ENCODE data around the gene PARVA.

The PARVA gene

DNA sequence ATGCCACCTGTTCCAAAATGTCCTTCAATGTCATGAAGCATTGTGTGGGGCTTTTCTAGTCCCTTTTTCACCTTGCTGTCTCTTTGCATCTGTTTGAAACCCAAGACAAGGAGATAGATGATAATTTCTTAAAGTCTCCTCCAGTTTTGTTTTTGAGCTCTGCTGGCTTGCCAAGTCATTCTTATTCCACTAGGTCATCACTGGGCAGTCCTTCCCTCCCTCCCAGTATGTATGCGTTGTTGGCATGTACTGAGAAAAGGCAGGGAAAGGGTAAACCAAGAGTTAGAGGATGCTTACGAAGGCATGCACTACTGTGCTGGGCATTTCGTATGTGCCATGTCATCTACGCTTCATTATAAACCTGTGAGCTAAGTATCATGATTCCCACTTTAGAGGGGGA, 78.6 kb downstream of the PARVA start:
- no peaks in the 10 kb centered on the region for H3K36me3 ChIP-seq (ENCODE audit: insufficient read depth, low read depth, low read length)

DNA sequence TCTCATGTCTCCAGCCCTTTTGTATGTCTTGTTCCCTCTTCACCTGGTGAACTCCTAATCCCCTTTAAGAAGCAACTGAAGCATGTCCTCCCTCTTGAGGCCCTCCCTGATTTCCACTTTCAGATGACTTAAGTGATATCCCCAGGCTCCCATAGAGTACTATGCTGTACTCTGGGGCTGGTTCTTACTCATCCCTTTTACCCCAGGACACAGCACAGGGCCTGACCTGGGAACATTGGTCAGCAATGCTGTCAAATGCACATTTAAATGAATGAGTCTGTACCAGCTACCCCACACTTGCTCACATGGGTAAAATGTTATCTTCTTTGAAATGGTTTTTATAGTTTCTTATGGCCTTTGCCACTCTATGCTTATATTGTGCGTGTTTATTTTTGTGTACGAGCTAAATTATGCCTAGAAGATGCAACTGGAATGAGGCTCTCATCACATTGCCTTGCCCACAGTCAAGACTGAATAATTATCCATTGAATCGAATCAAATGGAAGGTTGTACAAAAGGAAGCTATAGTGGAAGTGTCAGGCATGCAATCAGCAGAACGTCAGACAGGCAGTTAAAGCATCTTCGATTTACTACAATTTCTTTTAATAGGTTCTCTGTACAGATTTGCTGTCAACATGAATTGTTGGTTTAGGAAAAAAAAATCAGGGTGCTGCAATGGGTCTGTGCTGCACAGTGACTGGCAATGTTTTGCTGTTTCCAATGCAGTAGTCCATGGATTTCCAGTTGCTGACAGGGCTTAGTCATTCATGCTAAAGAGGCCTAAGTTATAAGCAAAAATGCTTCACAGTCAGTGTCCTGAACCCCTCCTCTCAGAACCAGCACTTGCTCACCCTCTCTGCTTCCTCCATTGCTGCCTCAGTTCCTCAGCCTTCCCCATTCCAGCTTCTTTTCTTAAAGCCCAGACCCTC, 79.5 kb downstream of the PARVA start:
- H3K27me3 ChIP-seq (ENCODE audit: insufficient read depth, low read length), result no peaks in the 10 kb centered on the region
- H3K27ac ChIP-seq (ENCODE audit: low read length), result no peak overlapping the region
- H3K36me3 ChIP-seq (ENCODE audit: insufficient read depth, low read depth, low read length), result no peaks in the 10 kb centered on the region
- H3K9ac ChIP-seq (ENCODE audit: low read depth, low read length), result no peak overlapping the region
- H3K4me1 ChIP-seq (ENCODE audit: insufficient read depth, low read length), result no peaks in the 10 kb centered on the region
- no peak overlapping the region for H3K4me3 ChIP-seq (ENCODE audit: low read length)
- H3K9me3 ChIP-seq (ENCODE audit: insufficient read depth, low read depth, low read length), result no peaks in the 10 kb centered on the region

More for the DNA sequence above, 78.6 kb downstream of the PARVA start:
- Histone ChIP-seq H3K27me3 (ENCODE audit: insufficient read depth, low read length) (no peaks in the 10 kb centered on the region), H3K9ac (ENCODE audit: low read depth, low read length) (no peak overlapping the region), H3K9me3 (ENCODE audit: insufficient read depth, low read depth, low read length) (no peaks in the 10 kb centered on the region), H3K4me3 (ENCODE audit: low read length) (no peak overlapping the region), H3K27ac (ENCODE audit: low read length) (no peak overlapping the region), H3K4me1 (ENCODE audit: insufficient read depth, low read length) (no peaks in the 10 kb centered on the region)

DNA sequence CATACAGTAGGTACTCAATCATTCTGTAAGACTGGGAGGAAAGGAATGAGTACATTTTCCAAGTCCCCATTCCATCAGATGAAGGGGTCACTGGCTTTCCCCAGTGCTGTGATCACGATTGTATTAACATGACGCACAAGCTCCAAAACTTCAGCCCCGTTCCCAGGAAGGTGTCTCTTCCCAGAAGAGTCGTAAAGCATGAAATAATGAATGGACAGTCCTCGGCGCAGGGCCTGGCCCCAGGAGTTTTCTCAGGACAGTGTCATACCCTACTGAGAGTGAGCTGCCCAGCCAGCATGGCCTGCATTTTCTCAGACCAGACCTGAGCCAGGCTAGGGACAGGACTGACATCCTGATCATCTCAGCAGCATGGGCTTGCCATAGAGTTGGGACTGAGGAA, 80.7 kb downstream of the PARVA start:
- no peak overlapping the region for H3K4me3 ChIP-seq (ENCODE audit: low read length)
- H3K9ac ChIP-seq (ENCODE audit: low read depth, low read length), result no peak overlapping the region
- no peaks in the 10 kb centered on the region for H3K27me3 ChIP-seq (ENCODE audit: insufficient read depth, low read length)
- no peaks in the 10 kb centered on the region for H3K4me1 ChIP-seq (ENCODE audit: insufficient read depth, low read length)
- H3K27ac ChIP-seq (ENCODE audit: low read length), result no peak overlapping the region
- no peaks in the 10 kb centered on the region for H3K36me3 ChIP-seq (ENCODE audit: insufficient read depth, low read depth, low read length)
- H3K9me3 ChIP-seq (ENCODE audit: insufficient read depth, low read depth, low read length), result no peaks in the 10 kb centered on the region

DNA sequence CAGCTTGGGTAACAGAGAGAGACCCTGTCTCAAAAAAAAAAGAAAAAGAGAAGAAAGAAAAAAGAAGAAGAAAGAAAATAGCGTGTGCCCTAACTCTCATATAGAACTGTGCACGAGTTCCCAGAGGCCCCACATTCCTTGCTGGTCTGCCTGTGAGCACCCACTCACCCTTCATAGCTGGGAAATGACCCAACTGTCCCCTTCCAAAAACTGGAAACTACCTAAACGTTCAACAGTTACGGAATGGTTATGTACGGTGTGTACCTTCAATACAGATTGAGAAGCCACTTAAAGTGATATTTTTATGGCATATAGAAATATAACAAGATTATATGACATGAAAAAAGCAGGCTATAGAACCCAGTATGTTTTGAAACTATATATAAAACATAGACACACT, 82.0 kb downstream of the PARVA start:
- H3K36me3 ChIP-seq (ENCODE audit: insufficient read depth, low read depth, low read length), result no peaks in the 10 kb centered on the region

DNA sequence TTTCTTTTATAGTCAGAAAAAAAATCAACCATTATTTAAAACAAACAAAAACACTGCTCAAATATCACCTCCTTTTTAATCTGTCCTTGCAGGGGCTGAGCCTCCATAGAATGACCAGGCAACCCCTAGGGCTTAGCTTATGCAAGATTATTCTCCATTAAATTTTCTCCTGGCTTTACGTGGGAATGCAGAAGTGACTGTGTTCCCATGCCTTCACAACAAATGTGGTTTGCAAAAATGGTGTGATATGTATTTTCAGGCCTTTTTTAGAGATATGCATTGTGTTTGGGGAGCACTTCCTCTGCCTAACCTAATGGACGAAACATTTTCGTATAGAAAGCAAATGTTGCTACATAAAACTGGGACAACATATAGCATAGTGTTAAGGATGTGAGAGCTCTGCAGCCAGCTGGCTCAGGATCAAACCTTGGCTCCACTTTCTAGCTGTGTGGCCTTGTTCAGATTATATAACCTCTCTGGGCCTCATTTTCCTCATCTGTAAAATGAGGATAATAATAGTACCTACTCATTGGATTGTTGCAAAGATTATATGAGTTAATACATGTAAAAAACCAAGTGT, 82.6 kb downstream of the PARVA start:
- no peak overlapping the region for H3K27ac ChIP-seq (ENCODE audit: low read length)
- H3K4me1 ChIP-seq (ENCODE audit: insufficient read depth, low read length), result no peaks in the 10 kb centered on the region
- no peaks in the 10 kb centered on the region for H3K36me3 ChIP-seq (ENCODE audit: insufficient read depth, low read depth, low read length)
- no peak overlapping the region for H3K4me3 ChIP-seq (ENCODE audit: low read length)
- H3K9ac ChIP-seq (ENCODE audit: low read depth, low read length), result no peak overlapping the region
- no peaks in the 10 kb centered on the region; the same call in 1 of the 2 replicates for H3K9me3 ChIP-seq (ENCODE audit: insufficient read depth, low read depth, low read length)
- no peaks in the 10 kb centered on the region for H3K27me3 ChIP-seq (ENCODE audit: insufficient read depth, low read length)

More for the DNA sequence above, 82.0 kb downstream of the PARVA start:
- no peak overlapping the region for H3K4me3 ChIP-seq (ENCODE audit: low read length)
- H3K4me1 ChIP-seq (ENCODE audit: insufficient read depth, low read length), result no peaks in the 10 kb centered on the region
- H3K9me3 ChIP-seq (ENCODE audit: insufficient read depth, low read depth, low read length), result no peaks in the 10 kb centered on the region; the same call in 1 of the 2 replicates
- H3K27me3 ChIP-seq (ENCODE audit: insufficient read depth, low read length), result no peaks in the 10 kb centered on the region
- H3K9ac ChIP-seq (ENCODE audit: low read depth, low read length), result no peak overlapping the region
- H3K27ac ChIP-seq (ENCODE audit: low read length), result no peak overlapping the region

- Histone ChIP-seq H3K4me1 (ENCODE audit: insufficient read depth, low read length) (no peaks in the 10 kb centered on the region), H3K27ac (ENCODE audit: low read length) (no peak overlapping the region), H3K9ac (ENCODE audit: low read depth, low read length) (no peak overlapping the region), H3K9me3 (ENCODE audit: insufficient read depth, low read depth, low read length) (no peaks in the 10 kb centered on the region; the same call in 1 of the 2 replicates), H3K27me3 (ENCODE audit: insufficient read depth, low read length) (no peaks in the 10 kb centered on the region), H3K36me3 (ENCODE audit: insufficient read depth, low read depth, low read length) (no peaks in the 10 kb centered on the region), H3K4me3 (ENCODE audit: low read length) (no peak overlapping the region)
Observed at GRCh38 chr11:12460466-12460865, 83.1 kb downstream of the PARVA start.

GRCh38 chr11:12461516-12461915, 84.1 kb downstream of the PARVA start:
- Histone ChIP-seq H3K9me3 (ENCODE audit: insufficient read depth, low read depth, low read length) (no peaks in the 10 kb centered on the region; the same call in 1 of the 2 replicates), H3K36me3 (ENCODE audit: insufficient read depth, low read depth, low read length) (no peaks in the 10 kb centered on the region), H3K4me3 (ENCODE audit: low read length) (no peak overlapping the region), H3K4me1 (ENCODE audit: insufficient read depth, low read length) (no peaks in the 10 kb centered on the region), H3K27ac (ENCODE audit: low read length) (no peak overlapping the region), H3K27me3 (ENCODE audit: insufficient read depth, low read length) (no peaks in the 10 kb centered on the region), H3K9ac (ENCODE audit: low read depth, low read length) (no peak overlapping the region)

DNA sequence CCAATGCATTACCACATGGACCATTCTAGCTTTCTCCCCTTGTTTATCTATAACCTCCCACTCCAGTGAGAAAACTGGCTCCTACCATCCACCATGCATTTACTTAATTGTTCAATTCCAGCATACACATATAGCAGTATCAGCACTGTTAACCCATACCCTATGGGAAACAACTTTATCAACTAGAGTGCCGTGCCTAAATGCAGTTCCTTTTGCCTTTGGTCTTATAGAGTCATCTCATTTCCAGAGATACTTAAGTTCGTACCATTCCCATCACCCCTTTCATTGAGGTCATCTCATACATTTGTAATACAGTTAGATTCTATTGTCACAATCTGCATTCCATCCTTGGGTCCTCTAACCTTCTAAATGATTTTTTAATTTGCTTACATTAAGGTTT, 86.9 kb downstream of the PARVA start:
- Histone ChIP-seq H3K9me3 (ENCODE audit: insufficient read depth, low read depth, low read length) (no peaks in the 10 kb centered on the region; the same call in 1 of the 2 replicates), H3K36me3 (ENCODE audit: insufficient read depth, low read depth, low read length) (no peaks in the 10 kb centered on the region), H3K4me3 (ENCODE audit: low read length) (no peak overlapping the region), H3K27ac (ENCODE audit: low read length) (no peak overlapping the region), H3K4me1 (ENCODE audit: insufficient read depth, low read length) (no peaks in the 10 kb centered on the region; the same call in 1 of the 2 replicates), H3K27me3 (ENCODE audit: insufficient read depth, low read length) (no peaks in the 10 kb centered on the region), H3K9ac (ENCODE audit: low read depth, low read length) (no peak overlapping the region)

- H3K27me3 ChIP-seq (ENCODE audit: insufficient read depth, low read length), result no peaks in the 10 kb centered on the region
- no peak overlapping the region for H3K27ac ChIP-seq (ENCODE audit: low read length)
- no peak overlapping the region for H3K9ac ChIP-seq (ENCODE audit: low read depth, low read length)
- no peaks in the 10 kb centered on the region for H3K36me3 ChIP-seq (ENCODE audit: insufficient read depth, low read depth, low read length)
- H3K9me3 ChIP-seq (ENCODE audit: insufficient read depth, low read depth, low read length), result no peaks in the 10 kb centered on the region; the same call in 1 of the 2 replicates
- no peak overlapping the region for H3K4me3 ChIP-seq (ENCODE audit: low read length)
- H3K4me1 ChIP-seq (ENCODE audit: insufficient read depth, low read length), result no peaks in the 10 kb centered on the region; the same call in 1 of the 2 replicates
Observed at GRCh38 chr11:12465332-12465731, 88.0 kb downstream of the PARVA start.

DNA sequence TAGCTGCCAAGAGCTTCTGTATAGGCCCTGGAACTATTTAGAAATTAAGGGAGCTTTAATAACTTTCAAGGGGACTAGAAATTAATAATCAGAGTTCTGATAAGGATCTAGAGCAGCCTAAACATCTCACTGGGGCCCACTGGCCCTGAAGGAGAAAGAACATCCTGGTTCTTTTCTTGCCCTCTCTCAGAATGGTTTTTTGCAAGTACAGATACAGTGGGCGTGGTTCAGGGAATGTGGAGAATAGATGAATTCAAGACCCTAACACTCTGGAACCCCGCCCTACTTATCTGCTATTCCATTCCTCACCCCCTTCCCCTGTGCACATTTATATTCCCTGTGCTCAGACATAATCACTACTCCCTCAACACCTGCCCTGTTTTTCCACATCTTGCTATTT, 90.2 kb downstream of the PARVA start:
- no peak overlapping the region for H3K27ac ChIP-seq (ENCODE audit: low read length)

GRCh38 chr11:12469451-12469850, 92.1 kb downstream of the PARVA start:
- Histone ChIP-seq H3K4me3 (ENCODE audit: low read length) (no peak overlapping the region), H3K9ac (ENCODE audit: low read depth, low read length) (no peak overlapping the region), H3K27me3 (ENCODE audit: insufficient read depth, low read length) (no peaks in the 10 kb centered on the region)

More for the DNA sequence above, 90.2 kb downstream of the PARVA start:
- Histone ChIP-seq H3K36me3 (ENCODE audit: insufficient read depth, low read depth, low read length) (no peaks in the 10 kb centered on the region), H3K27me3 (ENCODE audit: insufficient read depth, low read length) (no peaks in the 10 kb centered on the region), H3K9ac (ENCODE audit: low read depth, low read length) (no peak overlapping the region), H3K4me3 (ENCODE audit: low read length) (no peak overlapping the region), H3K9me3 (ENCODE audit: insufficient read depth, low read depth, low read length) (no peaks in the 10 kb centered on the region; the same call in 1 of the 2 replicates), H3K4me1 (ENCODE audit: insufficient read depth, low read length) (peaks cover 2% of the 10 kb centered on the region)

GRCh38 chr11:12470236-12470635, 92.9 kb downstream of the PARVA start:
- H3K27ac ChIP-seq (ENCODE audit: low read length), result no peak overlapping the region
- H3K27me3 ChIP-seq (ENCODE audit: insufficient read depth, low read length), result no peaks in the 10 kb centered on the region
- 0 out of 2 replicates have a peak, but pooled peaks cover 3% of the 10 kb centered on the region for H3K36me3 ChIP-seq (ENCODE audit: insufficient read depth, low read depth, low read length)
- no peak overlapping the region for H3K9ac ChIP-seq (ENCODE audit: low read depth, low read length)
- H3K4me1 ChIP-seq (ENCODE audit: insufficient read depth, low read length), result peaks cover 11% of the 10 kb centered on the region
- no peak overlapping the region for H3K4me3 ChIP-seq (ENCODE audit: low read length)
- no peaks in the 10 kb centered on the region for H3K9me3 ChIP-seq (ENCODE audit: insufficient read depth, low read depth, low read length)

More at GRCh38 chr11:12469451-12469850, 92.1 kb downstream of the PARVA start:
- Histone ChIP-seq H3K4me1 (ENCODE audit: insufficient read depth, low read length) (peaks cover 11% of the 10 kb centered on the region), H3K36me3 (ENCODE audit: insufficient read depth, low read depth, low read length) (no peaks in the 10 kb centered on the region), H3K27ac (ENCODE audit: low read length) (no peak overlapping the region), H3K9me3 (ENCODE audit: insufficient read depth, low read depth, low read length) (no peaks in the 10 kb centered on the region; the same call in 1 of the 2 replicates)
